GM12801 (cell line): Measurements from ENCODE around the gene KLK14.

Experiments
- CTCF ChIP-seq: IDR thresholded peaks from one replicate; pipeline ENCODE4 v1.5.1; 2011; ENCODE audit warnings: control low read depth; ENCODE audit not compliant: insufficient read length; ENCODE audit errors: extremely low read depth

Gene KLK14

GRCh38 chr19:51098365-51099046 lies 15.8 kb upstream of the KLK14 start:
- TF ChIP-seq CTCF = no peak

GRCh38 chr19:51097796-51098195 lies 15.1 kb upstream of the KLK14 start:
- no peak for TF ChIP-seq CTCF

GRCh38 chr19:51097166-51097738 lies 14.6 kb upstream of the KLK14 start:
- TF ChIP-seq CTCF = peak; percentile 19

- TF ChIP-seq CTCF = no peak
These were observed 13.9 kb upstream of the KLK14 start for GRCh38 chr19:51096473-51097165.

GRCh38 chr19:51094696-51095279 lies 12.1 kb upstream of the KLK14 start:
- TF ChIP-seq CTCF = no peak

GRCh38 chr19:51093510-51094345 lies 11.0 kb upstream of the KLK14 start:
- TF ChIP-seq CTCF = no peak

- no peak for TF ChIP-seq CTCF
These were observed 10.4 kb upstream of the KLK14 start for GRCh38 chr19:51093101-51093500.
